DND-41 (cell line): ENCODE measurements around the gene PADI2.

ENCODE experiments used
- EZH2 ChIP-seq: IDR thresholded peaks from 3 replicates; pipeline ENCODE4 v1.6.1; 2012; ENCODE audit warnings: borderline replicate concordance, low read depth, mild to moderate bottlenecking, moderate library complexity, low read length, inconsistent platforms; ENCODE audit not compliant: severe bottlenecking
- TF ChIP-seq, protein P1 (sequence below): IDR thresholded peaks from 2 replicates; pipeline ENCODE4 v1.5.1; 2012; ENCODE audit warnings: borderline replicate concordance, low read length, moderate library complexity, mild to moderate bottlenecking; ENCODE audit not compliant: poor library complexity, severe bottlenecking; ENCODE audit errors: extremely low read depth

DNA sequence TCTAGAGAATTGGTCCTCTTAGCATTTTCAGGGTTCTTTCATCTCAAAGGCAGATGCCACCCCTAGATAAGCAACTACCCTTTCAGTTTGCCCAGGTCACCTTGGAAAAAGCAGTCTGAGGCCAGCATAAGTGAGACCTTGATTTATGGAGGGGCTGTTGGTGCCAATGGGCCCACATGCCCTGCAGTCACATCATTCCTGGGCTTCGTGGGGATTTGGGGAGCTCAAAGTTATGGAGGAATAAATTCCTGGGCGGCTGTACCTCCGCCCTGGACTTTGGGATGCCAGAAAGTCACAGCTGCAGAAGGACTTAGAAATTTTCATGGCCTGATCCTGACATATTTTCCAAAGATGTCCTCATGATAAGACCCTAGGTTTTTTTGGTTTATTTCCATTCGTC, 62.7 kb downstream of the PADI2 start:
- TF ChIP-seq, protein P1, sequence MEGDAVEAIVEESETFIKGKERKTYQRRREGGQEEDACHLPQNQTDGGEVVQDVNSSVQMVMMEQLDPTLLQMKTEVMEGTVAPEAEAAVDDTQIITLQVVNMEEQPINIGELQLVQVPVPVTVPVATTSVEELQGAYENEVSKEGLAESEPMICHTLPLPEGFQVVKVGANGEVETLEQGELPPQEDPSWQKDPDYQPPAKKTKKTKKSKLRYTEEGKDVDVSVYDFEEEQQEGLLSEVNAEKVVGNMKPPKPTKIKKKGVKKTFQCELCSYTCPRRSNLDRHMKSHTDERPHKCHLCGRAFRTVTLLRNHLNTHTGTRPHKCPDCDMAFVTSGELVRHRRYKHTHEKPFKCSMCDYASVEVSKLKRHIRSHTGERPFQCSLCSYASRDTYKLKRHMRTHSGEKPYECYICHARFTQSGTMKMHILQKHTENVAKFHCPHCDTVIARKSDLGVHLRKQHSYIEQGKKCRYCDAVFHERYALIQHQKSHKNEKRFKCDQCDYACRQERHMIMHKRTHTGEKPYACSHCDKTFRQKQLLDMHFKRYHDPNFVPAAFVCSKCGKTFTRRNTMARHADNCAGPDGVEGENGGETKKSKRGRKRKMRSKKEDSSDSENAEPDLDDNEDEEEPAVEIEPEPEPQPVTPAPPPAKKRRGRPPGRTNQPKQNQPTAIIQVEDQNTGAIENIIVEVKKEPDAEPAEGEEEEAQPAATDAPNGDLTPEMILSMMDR, result no peak
- TF ChIP-seq EZH2, result no peak
